ENCODE results near the gene TMEM263.
"Not testable (repeated sequence)": the region's sequence is repeated elsewhere in the genome, so short reads cannot be mapped to it uniquely, and the experiment has no call there.

- TF ChIP-seq, protein P1, sequence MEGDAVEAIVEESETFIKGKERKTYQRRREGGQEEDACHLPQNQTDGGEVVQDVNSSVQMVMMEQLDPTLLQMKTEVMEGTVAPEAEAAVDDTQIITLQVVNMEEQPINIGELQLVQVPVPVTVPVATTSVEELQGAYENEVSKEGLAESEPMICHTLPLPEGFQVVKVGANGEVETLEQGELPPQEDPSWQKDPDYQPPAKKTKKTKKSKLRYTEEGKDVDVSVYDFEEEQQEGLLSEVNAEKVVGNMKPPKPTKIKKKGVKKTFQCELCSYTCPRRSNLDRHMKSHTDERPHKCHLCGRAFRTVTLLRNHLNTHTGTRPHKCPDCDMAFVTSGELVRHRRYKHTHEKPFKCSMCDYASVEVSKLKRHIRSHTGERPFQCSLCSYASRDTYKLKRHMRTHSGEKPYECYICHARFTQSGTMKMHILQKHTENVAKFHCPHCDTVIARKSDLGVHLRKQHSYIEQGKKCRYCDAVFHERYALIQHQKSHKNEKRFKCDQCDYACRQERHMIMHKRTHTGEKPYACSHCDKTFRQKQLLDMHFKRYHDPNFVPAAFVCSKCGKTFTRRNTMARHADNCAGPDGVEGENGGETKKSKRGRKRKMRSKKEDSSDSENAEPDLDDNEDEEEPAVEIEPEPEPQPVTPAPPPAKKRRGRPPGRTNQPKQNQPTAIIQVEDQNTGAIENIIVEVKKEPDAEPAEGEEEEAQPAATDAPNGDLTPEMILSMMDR (conservative IDR thresholded peaks at IDR 0.05; ENCODE audit: low read depth in 2 of 2) = not testable (repeated sequence)
- not testable (repeated sequence) for TF ChIP-seq POLR2AphosphoS5 (IDR thresholded peaks at IDR 0.05; ENCODE audit: low read depth); ETS1 (IDR thresholded peaks at IDR 0.05); EZH2phosphoT487 (IDR thresholded peaks at IDR 0.05; ENCODE audit: unreplicated experiment)
- TF ChIP-seq, protein P2, sequence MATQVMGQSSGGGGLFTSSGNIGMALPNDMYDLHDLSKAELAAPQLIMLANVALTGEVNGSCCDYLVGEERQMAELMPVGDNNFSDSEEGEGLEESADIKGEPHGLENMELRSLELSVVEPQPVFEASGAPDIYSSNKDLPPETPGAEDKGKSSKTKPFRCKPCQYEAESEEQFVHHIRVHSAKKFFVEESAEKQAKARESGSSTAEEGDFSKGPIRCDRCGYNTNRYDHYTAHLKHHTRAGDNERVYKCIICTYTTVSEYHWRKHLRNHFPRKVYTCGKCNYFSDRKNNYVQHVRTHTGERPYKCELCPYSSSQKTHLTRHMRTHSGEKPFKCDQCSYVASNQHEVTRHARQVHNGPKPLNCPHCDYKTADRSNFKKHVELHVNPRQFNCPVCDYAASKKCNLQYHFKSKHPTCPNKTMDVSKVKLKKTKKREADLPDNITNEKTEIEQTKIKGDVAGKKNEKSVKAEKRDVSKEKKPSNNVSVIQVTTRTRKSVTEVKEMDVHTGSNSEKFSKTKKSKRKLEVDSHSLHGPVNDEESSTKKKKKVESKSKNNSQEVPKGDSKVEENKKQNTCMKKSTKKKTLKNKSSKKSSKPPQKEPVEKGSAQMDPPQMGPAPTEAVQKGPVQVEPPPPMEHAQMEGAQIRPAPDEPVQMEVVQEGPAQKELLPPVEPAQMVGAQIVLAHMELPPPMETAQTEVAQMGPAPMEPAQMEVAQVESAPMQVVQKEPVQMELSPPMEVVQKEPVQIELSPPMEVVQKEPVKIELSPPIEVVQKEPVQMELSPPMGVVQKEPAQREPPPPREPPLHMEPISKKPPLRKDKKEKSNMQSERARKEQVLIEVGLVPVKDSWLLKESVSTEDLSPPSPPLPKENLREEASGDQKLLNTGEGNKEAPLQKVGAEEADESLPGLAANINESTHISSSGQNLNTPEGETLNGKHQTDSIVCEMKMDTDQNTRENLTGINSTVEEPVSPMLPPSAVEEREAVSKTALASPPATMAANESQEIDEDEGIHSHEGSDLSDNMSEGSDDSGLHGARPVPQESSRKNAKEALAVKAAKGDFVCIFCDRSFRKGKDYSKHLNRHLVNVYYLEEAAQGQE (IDR thresholded peaks at IDR 0.05; ENCODE audit: unreplicated experiment) = not testable (repeated sequence)
Measured at GRCh38 chr12:107002665-107003064, 47.0 kb downstream of the TMEM263 start.

Measured in GM23338 (cell line).